ENCODE measurements around the gene PTPRK. TPM values are rescaled to one million over a fixed set of nuclear protein-coding genes. Genes with fewer than 3 reads are reported as not detected.

PTPRK gene
- total RNA-seq, 1 experiment from 2014 or later = 89.3 TPM

DNA sequence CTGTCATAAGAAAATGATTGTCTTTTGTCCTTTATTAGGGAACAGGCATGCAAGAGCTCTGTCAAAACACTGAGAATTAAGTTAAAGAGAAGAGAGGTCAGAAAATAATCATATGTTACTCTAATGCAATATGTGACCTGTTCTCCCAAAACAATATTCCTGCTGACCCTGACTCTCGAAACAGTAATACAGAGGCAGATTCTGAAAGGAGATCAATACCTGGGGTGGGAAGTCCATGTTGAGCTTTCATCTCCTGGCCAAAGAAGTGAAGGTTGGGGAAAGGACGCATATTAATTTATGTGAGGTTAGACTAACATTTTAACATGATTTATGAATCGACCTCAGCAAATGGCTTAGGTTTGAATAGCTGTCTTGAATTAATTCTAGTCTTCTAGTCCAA is 243.0 kb downstream of the PTPRK start:
- H3K4me3 ChIP-seq = no peak overlapping the region
- no peaks in the 10 kb centered on the region for H3K27me3 ChIP-seq (ENCODE audit: insufficient read depth, low read depth)
- ChIA-PET CTCF (no interaction called here), POLR2A (ENCODE audit: unreplicated experiment) (no interaction called here)
- BruUV-seq (replicated peaks) = no TSS peak
- no peaks in the 10 kb centered on the region for H3K4me1 ChIP-seq (replicated peaks; ENCODE audit: insufficient read depth)
- no peak overlapping the region for H2AFZ ChIP-seq
- no peaks in the 10 kb centered on the region for H3K9me2 ChIP-seq (ENCODE audit: insufficient read depth)
- H3K4me2 ChIP-seq = no peak overlapping the region
- no peaks in the 10 kb centered on the region for H4K20me1 ChIP-seq (ENCODE audit: insufficient read depth)
- TF ChIP-seq, protein P1, sequence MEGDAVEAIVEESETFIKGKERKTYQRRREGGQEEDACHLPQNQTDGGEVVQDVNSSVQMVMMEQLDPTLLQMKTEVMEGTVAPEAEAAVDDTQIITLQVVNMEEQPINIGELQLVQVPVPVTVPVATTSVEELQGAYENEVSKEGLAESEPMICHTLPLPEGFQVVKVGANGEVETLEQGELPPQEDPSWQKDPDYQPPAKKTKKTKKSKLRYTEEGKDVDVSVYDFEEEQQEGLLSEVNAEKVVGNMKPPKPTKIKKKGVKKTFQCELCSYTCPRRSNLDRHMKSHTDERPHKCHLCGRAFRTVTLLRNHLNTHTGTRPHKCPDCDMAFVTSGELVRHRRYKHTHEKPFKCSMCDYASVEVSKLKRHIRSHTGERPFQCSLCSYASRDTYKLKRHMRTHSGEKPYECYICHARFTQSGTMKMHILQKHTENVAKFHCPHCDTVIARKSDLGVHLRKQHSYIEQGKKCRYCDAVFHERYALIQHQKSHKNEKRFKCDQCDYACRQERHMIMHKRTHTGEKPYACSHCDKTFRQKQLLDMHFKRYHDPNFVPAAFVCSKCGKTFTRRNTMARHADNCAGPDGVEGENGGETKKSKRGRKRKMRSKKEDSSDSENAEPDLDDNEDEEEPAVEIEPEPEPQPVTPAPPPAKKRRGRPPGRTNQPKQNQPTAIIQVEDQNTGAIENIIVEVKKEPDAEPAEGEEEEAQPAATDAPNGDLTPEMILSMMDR (conservative IDR thresholded peaks at IDR 0.05) = no peak
- no peak for TF ChIP-seq EZH2 (IDR thresholded peaks at IDR 0.05; ENCODE audit: low read depth)
- peaks cover 6% of the 10 kb centered on the region; the same call in 1 of the 2 replicates for H3K79me2 ChIP-seq (ENCODE audit: low read depth)
- H3F3A ChIP-seq (ENCODE audit: insufficient read depth, low read depth) = no peaks in the 10 kb centered on the region; the same call in 1 of the 2 replicates
- H3K36me3 ChIP-seq (ENCODE audit: low read depth) = no peaks in the 10 kb centered on the region
- no peaks in the 10 kb centered on the region for H3K9me3 ChIP-seq (ENCODE audit: insufficient read depth, low read depth)
- intact Hi-C loops (cut with micrococcal nuclease; ENCODE audit: unreplicated experiment) = no loop called here
- H3K27ac ChIP-seq = no peak overlapping the region
- no peak for DNase-seq

DNA sequence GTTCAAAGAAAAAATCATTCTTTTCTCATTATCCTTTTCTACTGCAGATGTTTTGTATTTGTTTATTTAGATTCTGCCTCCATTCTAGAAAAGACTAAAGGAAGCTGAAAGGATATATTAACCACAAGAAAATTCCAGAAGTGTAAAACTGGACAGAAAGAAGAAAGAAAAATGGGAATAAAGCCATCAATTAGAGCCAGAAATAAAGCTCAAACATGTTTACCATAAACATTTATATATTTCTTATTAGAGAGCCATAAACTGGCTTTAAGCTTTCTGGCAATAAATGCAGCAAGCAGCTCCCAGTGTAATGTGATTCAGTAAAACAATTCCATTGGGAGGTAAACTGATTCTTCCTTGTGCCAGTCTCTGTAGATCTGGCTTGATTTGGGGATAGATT is 244.1 kb downstream of the PTPRK start:
- no peak for DNase-seq
- Histone ChIP-seq H3K9me3 (ENCODE audit: insufficient read depth, low read depth) (no peaks in the 10 kb centered on the region), H3K9me2 (ENCODE audit: insufficient read depth) (no peaks in the 10 kb centered on the region), H3K4me3 (no peak overlapping the region), H3K4me2 (no peak overlapping the region), H3K4me1 (replicated peaks; ENCODE audit: insufficient read depth) (no peaks in the 10 kb centered on the region), H4K20me1 (ENCODE audit: insufficient read depth) (no peaks in the 10 kb centered on the region), H3K36me3 (ENCODE audit: low read depth) (no peaks in the 10 kb centered on the region), H3K27me3 (ENCODE audit: insufficient read depth, low read depth) (no peaks in the 10 kb centered on the region), H3K27ac (peak overlapping the region; percentile 18; the same call in 1 of the 2 replicates), H2AFZ (no peak overlapping the region), H3F3A (ENCODE audit: insufficient read depth, low read depth) (no peaks in the 10 kb centered on the region; the same call in 1 of the 2 replicates), H3K79me2 (ENCODE audit: low read depth) (peaks cover 6% of the 10 kb centered on the region)
- TF ChIP-seq EZH2 (IDR thresholded peaks at IDR 0.05; ENCODE audit: low read depth) = no peak
- TF ChIP-seq, protein P1 (conservative IDR thresholded peaks at IDR 0.05) = no peak
- no TSS peak for BruUV-seq (replicated peaks)
- ChIA-PET CTCF (no interaction called here), POLR2A (ENCODE audit: unreplicated experiment) (no interaction called here)
- intact Hi-C loops (cut with micrococcal nuclease; ENCODE audit: unreplicated experiment) = no loop called here

DNA sequence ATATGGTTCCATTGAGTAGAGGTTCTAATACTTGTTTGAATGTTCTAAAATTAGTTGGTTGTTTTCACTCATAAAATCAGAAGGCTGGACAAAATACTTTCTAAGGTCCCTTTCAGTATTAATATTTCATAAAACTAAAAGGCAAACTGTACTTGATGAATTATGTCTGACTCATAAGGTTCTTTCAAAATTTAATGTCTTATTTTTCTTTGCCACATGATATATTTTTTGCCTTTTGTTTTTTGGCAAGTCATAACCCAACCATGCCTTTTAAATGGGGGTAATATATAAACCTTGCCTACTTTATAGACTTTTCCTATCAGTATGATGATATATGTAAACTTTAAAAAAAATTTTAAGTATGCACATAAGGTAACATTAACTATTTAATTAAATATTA is 244.7 kb downstream of the PTPRK start:
- H4K20me1 ChIP-seq (ENCODE audit: insufficient read depth) = no peaks in the 10 kb centered on the region
- H2AFZ ChIP-seq = no peak overlapping the region
- DNase-seq = no peak
- TF ChIP-seq, protein P1 (conservative IDR thresholded peaks at IDR 0.05) = no peak
- no peak for TF ChIP-seq EZH2 (IDR thresholded peaks at IDR 0.05; ENCODE audit: low read depth)
- H3K27me3 ChIP-seq (ENCODE audit: insufficient read depth, low read depth) = no peaks in the 10 kb centered on the region
- no peak overlapping the region for H3K27ac ChIP-seq
- H3K4me1 ChIP-seq (replicated peaks; ENCODE audit: insufficient read depth) = no peaks in the 10 kb centered on the region
- H3K9me3 ChIP-seq (ENCODE audit: insufficient read depth, low read depth) = no peaks in the 10 kb centered on the region
- no peak overlapping the region for H3K4me2 ChIP-seq
- BruUV-seq (replicated peaks) = no TSS peak
- H3K36me3 ChIP-seq (ENCODE audit: low read depth) = no peaks in the 10 kb centered on the region
- intact Hi-C loops (cut with micrococcal nuclease; ENCODE audit: unreplicated experiment) = no loop called here
- H3K79me2 ChIP-seq (ENCODE audit: low read depth) = peaks cover 6% of the 10 kb centered on the region
- ChIA-PET POLR2A (ENCODE audit: unreplicated experiment) (no interaction called here), CTCF (no interaction called here)
- H3F3A ChIP-seq (ENCODE audit: insufficient read depth, low read depth) = no peaks in the 10 kb centered on the region; the same call in 1 of the 2 replicates
- no peaks in the 10 kb centered on the region for H3K9me2 ChIP-seq (ENCODE audit: insufficient read depth)
- H3K4me3 ChIP-seq = no peak overlapping the region
